NK-92 (cell line): ENCODE measurements around the gene SLC37A2.
"Not testable (repeated sequence)": the region's sequence is repeated elsewhere in the genome, so short reads cannot be mapped to it uniquely, and the experiment has no call there.

Source experiments
- DNase-seq: peaks from one replicate; lab custom pipeline; 2025; ENCODE audit not compliant: unreplicated experiment; lab: John Stamatoyannopoulos, UW

The SLC37A2 gene

GRCh38 chr11:125083312-125084056 is 20.4 kb downstream of the SLC37A2 start:
- no peak for DNase-seq

- no peak for DNase-seq
Measured at GRCh38 chr11:125084057-125084416, 20.9 kb downstream of the SLC37A2 start.

GRCh38 chr11:125084761-125085231 is 21.7 kb downstream of the SLC37A2 start:
- DNase-seq: no peak

- DNase-seq: no peak
Measured at GRCh38 chr11:125085301-125086081, 22.4 kb downstream of the SLC37A2 start.

- DNase-seq: no peak
Measured at GRCh38 chr11:125086633-125087296, 23.7 kb downstream of the SLC37A2 start.

GRCh38 chr11:125088123-125088522 is 25.0 kb downstream of the SLC37A2 start:
- DNase-seq: no peak

GRCh38 chr11:125088576-125089455 is 25.7 kb downstream of the SLC37A2 start:
- no peak for DNase-seq

GRCh38 chr11:125089481-125089880 is 26.4 kb downstream of the SLC37A2 start:
- DNase-seq: not testable (repeated sequence)

- DNase-seq: not testable (repeated sequence)
Measured at GRCh38 chr11:125090151-125090550, 27.0 kb downstream of the SLC37A2 start.

GRCh38 chr11:125090816-125091215 is 27.7 kb downstream of the SLC37A2 start:
- no peak for DNase-seq

- DNase-seq: no peak
Measured at GRCh38 chr11:125091247-125091876, 28.3 kb downstream of the SLC37A2 start.

- DNase-seq: no peak
Measured at GRCh38 chr11:125091877-125092664, 29.0 kb downstream of the SLC37A2 start.

GRCh38 chr11:125092669-125093068 is 29.6 kb downstream of the SLC37A2 start:
- DNase-seq: no peak

- no peak for DNase-seq
Measured at GRCh38 chr11:125093502-125093901, 30.4 kb downstream of the SLC37A2 start.

GRCh38 chr11:125094731-125095130 is 31.6 kb downstream of the SLC37A2 start:
- DNase-seq: no peak

GRCh38 chr11:125100136-125100535 is 37.0 kb downstream of the SLC37A2 start:
- DNase-seq: no peak

- no peak for DNase-seq
Measured at GRCh38 chr11:125101596-125101995, 38.5 kb downstream of the SLC37A2 start.

- no peak for DNase-seq
Measured at GRCh38 chr11:125102025-125102424, 38.9 kb downstream of the SLC37A2 start.

- no peak for DNase-seq
Measured at GRCh38 chr11:125102510-125102909, 39.4 kb downstream of the SLC37A2 start.
